DND-41 (cell line): Measurements from ENCODE around the gene BACE1.

Experiments
- EZH2 ChIP-seq: IDR thresholded peaks from 3 replicates; pipeline ENCODE4 v1.6.1; 2012; ENCODE audit warnings: borderline replicate concordance, low read depth, mild to moderate bottlenecking, moderate library complexity, low read length, inconsistent platforms; ENCODE audit not compliant: severe bottlenecking
- TF ChIP-seq, protein P1 (sequence below): IDR thresholded peaks from 2 replicates; pipeline ENCODE4 v1.5.1; 2012; ENCODE audit warnings: borderline replicate concordance, low read length, moderate library complexity, mild to moderate bottlenecking; ENCODE audit not compliant: poor library complexity, severe bottlenecking; ENCODE audit errors: extremely low read depth

DNA sequence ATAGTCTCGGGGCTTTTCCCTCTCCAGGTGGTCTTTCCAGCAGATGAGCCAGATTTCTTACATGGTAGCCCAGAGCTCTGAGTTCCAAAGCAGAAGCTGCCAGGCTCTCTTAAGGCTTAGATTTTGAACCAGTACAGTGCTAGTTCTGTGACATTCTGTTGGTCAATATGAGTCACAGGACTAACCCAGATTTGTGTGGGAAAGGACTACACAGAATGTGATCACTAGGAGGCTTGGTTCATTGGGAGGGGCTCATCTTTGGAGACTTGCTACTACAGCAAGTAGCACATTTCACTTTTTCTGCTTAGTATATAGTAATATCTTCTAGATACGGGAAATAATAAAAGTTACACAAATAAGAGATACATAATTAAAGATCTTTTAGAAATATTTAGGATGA, 59.5 kb downstream of the BACE1 start:
- TF ChIP-seq, protein P1, sequence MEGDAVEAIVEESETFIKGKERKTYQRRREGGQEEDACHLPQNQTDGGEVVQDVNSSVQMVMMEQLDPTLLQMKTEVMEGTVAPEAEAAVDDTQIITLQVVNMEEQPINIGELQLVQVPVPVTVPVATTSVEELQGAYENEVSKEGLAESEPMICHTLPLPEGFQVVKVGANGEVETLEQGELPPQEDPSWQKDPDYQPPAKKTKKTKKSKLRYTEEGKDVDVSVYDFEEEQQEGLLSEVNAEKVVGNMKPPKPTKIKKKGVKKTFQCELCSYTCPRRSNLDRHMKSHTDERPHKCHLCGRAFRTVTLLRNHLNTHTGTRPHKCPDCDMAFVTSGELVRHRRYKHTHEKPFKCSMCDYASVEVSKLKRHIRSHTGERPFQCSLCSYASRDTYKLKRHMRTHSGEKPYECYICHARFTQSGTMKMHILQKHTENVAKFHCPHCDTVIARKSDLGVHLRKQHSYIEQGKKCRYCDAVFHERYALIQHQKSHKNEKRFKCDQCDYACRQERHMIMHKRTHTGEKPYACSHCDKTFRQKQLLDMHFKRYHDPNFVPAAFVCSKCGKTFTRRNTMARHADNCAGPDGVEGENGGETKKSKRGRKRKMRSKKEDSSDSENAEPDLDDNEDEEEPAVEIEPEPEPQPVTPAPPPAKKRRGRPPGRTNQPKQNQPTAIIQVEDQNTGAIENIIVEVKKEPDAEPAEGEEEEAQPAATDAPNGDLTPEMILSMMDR = no peak
- no peak for TF ChIP-seq EZH2
